H1 (cell line): ENCODE results near the gene AK2. TPM values are rescaled to one million over a fixed set of nuclear protein-coding genes. Genes with fewer than 3 reads are reported as not detected.

ENCODE experiments used
- ATF2 ChIP-seq: IDR thresholded peaks from 2 replicates; pipeline ENCODE4 v1.6.1; 2012; ENCODE audit warnings: low read length, inconsistent platforms
- CHD2 ChIP-seq: IDR thresholded peaks from 2 replicates; pipeline ENCODE4 v1.6.1; 2012; ENCODE audit warnings: low read length, improper control_type of control experiment
- CHD7 ChIP-seq: fragments of 300-600 bp; sonication (generic); IDR thresholded peaks from 2 replicates; pipeline ENCODE4 v1.7.1; 2012; ENCODE audit warnings: low read length, moderate library complexity, mild to moderate bottlenecking, inconsistent platforms; ENCODE audit not compliant: insufficient replicate concordance
- E2F6 ChIP-seq: IDR thresholded peaks from 2 replicates; pipeline ENCODE4 v1.6.1; 2012; ENCODE audit warnings: inconsistent platforms
- GABPA ChIP-seq: IDR thresholded peaks from 2 replicates; pipeline ENCODE4 v1.6.1; 2011; ENCODE audit warnings: mild to moderate bottlenecking, low read length, moderate library complexity, borderline replicate concordance; ENCODE audit not compliant: insufficient read depth
- HDAC6 ChIP-seq: IDR thresholded peaks from one replicate; pipeline ENCODE4 v1.7.1; 2012; ENCODE audit warnings: low read depth, mild to moderate bottlenecking, inconsistent platforms, low read length, moderate library complexity
- POLR2A ChIP-seq, 2 experiments: IDR thresholded peaks; 1 replicate in 1 of 2; 2 replicates in 1 of 2; pipeline ENCODE4 v1.6.1; 2011; ENCODE audit warnings: low read depth in 2 of 2, low read length in 2 of 2, mild to moderate bottlenecking in 2 of 2; ENCODE audit errors: control extremely low read depth in 1 of 2
- SIRT6 ChIP-seq: IDR thresholded peaks from one replicate; pipeline ENCODE4 v1.7.1; 2012; ENCODE audit warnings: low read length, inconsistent platforms
- SP1 ChIP-seq: IDR thresholded peaks from 2 replicates; pipeline ENCODE4 v1.6.1; 2011; ENCODE audit warnings: low read depth, low read length
- TAF1 ChIP-seq: IDR thresholded peaks from 2 replicates; pipeline ENCODE4 v1.6.1; 2011; ENCODE audit warnings: mild to moderate bottlenecking, low read depth, low read length
- TAF7 ChIP-seq: optimal IDR thresholded peaks from 2 replicates; pipeline ENCODE3; 2011; ENCODE audit warnings: low read depth, mild to moderate bottlenecking, inconsistent platforms, low read length, moderate library complexity, borderline replicate concordance
- polyA plus RNA-seq, 7 experiments: library from polyadenylated mRNA; depleted of rRNA in 3 of 7; stranded (reverse) in 5 of 7; unstranded in 2 of 7; fragments of >200 nt in 5 of 7; fragments of 200-250 nt in 2 of 7; gene quantifications; 1 replicate in 5 of 7; 2 replicates in 1 of 7; 4 replicates in 1 of 7; pipeline versions ENCODE4 v1.2.1 to v1.2.3, GENCODE V29; 2011 to 2013; ENCODE audit warnings: missing spikeins in 2 of 7, mixed read lengths in 2 of 7
- total RNA-seq: library from RNA; stranded (reverse); fragmentation: NEBNext Ultra II Directional; extraction: Animal tissue kit (Norgen Biotek cat#: 25700); gene quantifications from 2 replicates; pipeline ENCODE4 v1.2.1, GENCODE V29; 2021

Gene AK2
- total and polyA plus RNA-seq, 2 of the 8 experiments (the other 6 are each of a cell fraction or from before 2014, with no cell fraction given), result 92.3 to 137 TPM

- TF ChIP-seq CHD7, result no peak
- no peak for TF ChIP-seq CHD2
- no peak for TF ChIP-seq HDAC6
- no peak for TF ChIP-seq E2F6
- TF ChIP-seq GABPA, result no peak
- TF ChIP-seq SIRT6, result no peak
- no peak for TF ChIP-seq TAF7
- no peak for TF ChIP-seq SP1
- TF ChIP-seq TAF1, result no peak
- no peak for TF ChIP-seq ATF2
- TF ChIP-seq POLR2A (IDR thresholded peaks at IDR 0.05; ENCODE audit: control extremely low read depth in 1 of 2, low read depth in 2 of 2, low read length in 2 of 2), result no peak
Measured at GRCh38 chr1:33061834-33062233, 25.2 kb upstream of the AK2 start (continued).
